Adipose tissue (tissue), 3 donors: ENCODE data around the gene IRAK2. TPM values are rescaled to one million over a fixed set of nuclear protein-coding genes. Genes with fewer than 3 reads are reported as not detected.

Experiments
- H3K27ac ChIP-seq: one replicate; pipeline ENCODE4 v1.5.1; 2013; ENCODE audit warnings: low read depth, low read length
- WGBS, 3 donors: extraction: QIAGEN DNeasy Blood & Tissue Kit; methylation state at CpG; one replicate each; pipeline ENCODE4 v1.1.7; 2013; 5-methylcytosine and 5-hydroxymethylcytosine counted together
- polyA plus RNA-seq, 3 donors: library from polyadenylated mRNA; stranded (reverse); fragments of 200-250 nt; gene quantifications; one replicate each; pipeline ENCODE4 v1.2.3, GENCODE V29; 2013
- donor health status: healthy with polysubstance abuse.
- donor health status: Bipolar disorder and iron deficiency.
- donor health status: healthy.

IRAK2 gene
- polyA plus RNA-seq, 3 donors = 0.67 to 10.4 (median 2.6) TPM

- 62 to 80% (median 62%) methylated on average over 12 of the region's 12 CpGs for WGBS, 3 donors
- H3K27ac ChIP-seq = no peak overlapping the region
These were observed 21.4 kb downstream of the IRAK2 start for GRCh38 chr3:10185804-10186762.

- H3K27ac ChIP-seq = no peak overlapping the region
- 64 to 87% (median 85%) methylated on average over 4 of the region's 4 CpGs for WGBS, 3 donors
These were observed 22.7 kb downstream of the IRAK2 start for GRCh38 chr3:10187290-10187876.

GRCh38 chr3:10187944-10188343 lies 23.2 kb downstream of the IRAK2 start:
- 95 to 99% (median 98%) methylated on average over 2 of the region's 2 CpGs for WGBS, 3 donors
- H3K27ac ChIP-seq = no peak overlapping the region

GRCh38 chr3:10188804-10189556 lies 24.3 kb downstream of the IRAK2 start:
- H3K27ac ChIP-seq = no peak overlapping the region
- WGBS, 3 donors = 66 to 86% (median 68%) methylated on average over 11 of the region's 11 CpGs

GRCh38 chr3:10189557-10190354 lies 25.0 kb downstream of the IRAK2 start:
- no peak overlapping the region for H3K27ac ChIP-seq
- 29 to 65% (median 31%) methylated on average over 7 of the region's 7 CpGs for WGBS, 3 donors

GRCh38 chr3:10192953-10193691 lies 28.4 kb downstream of the IRAK2 start:
- 69 to 90% (median 70%) methylated on average over 12 of the region's 12 CpGs for WGBS, 3 donors

GRCh38 chr3:10193692-10194327 lies 29.1 kb downstream of the IRAK2 start:
- H3K27ac ChIP-seq = no peak overlapping the region
- 77 to 86% (median 81%) methylated on average over 14 of the region's 14 CpGs for WGBS, 3 donors

More at GRCh38 chr3:10192953-10193691, 28.4 kb downstream of the IRAK2 start:
- no peak overlapping the region for H3K27ac ChIP-seq

- H3K27ac ChIP-seq = no peak overlapping the region
- 68% methylated on average over 11 of the region's 11 CpGs for WGBS, 3 donors
These were observed 29.8 kb downstream of the IRAK2 start for GRCh38 chr3:10194328-10195071.

GRCh38 chr3:10195366-10196089 lies 30.8 kb downstream of the IRAK2 start:
- WGBS, 3 donors = 76 to 84% (median 76%) methylated on average over 12 of the region's 12 CpGs

GRCh38 chr3:10196389-10197052 lies 31.8 kb downstream of the IRAK2 start:
- 51 to 74% (median 52%) methylated on average over 12 of the region's 12 CpGs for WGBS, 3 donors
- H3K27ac ChIP-seq = no peak overlapping the region

More at GRCh38 chr3:10195366-10196089, 30.8 kb downstream of the IRAK2 start:
- no peak overlapping the region for H3K27ac ChIP-seq

- WGBS, 3 donors = 78 to 79% (median 79%) methylated on average over 4 of the region's 4 CpGs
- no peak overlapping the region for H3K27ac ChIP-seq
These were observed 33.5 kb downstream of the IRAK2 start for GRCh38 chr3:10198226-10198625.

- 48 to 73% (median 48%) methylated on average over 12 of the region's 12 CpGs for WGBS, 3 donors
- no peak overlapping the region for H3K27ac ChIP-seq
These were observed 34.3 kb downstream of the IRAK2 start for GRCh38 chr3:10198761-10199649.

- 85 to 97% (median 94%) methylated on average over 2 of the region's 2 CpGs for WGBS, 3 donors
- H3K27ac ChIP-seq = no peak overlapping the region
These were observed 40.2 kb downstream of the IRAK2 start for GRCh38 chr3:10204921-10205320.

- 67 to 89% (median 76%) methylated on average over 7 of the region's 7 CpGs for WGBS, 3 donors
- H3K27ac ChIP-seq = peak overlapping the region; percentile 3
These were observed 40.9 kb downstream of the IRAK2 start for GRCh38 chr3:10205451-10206165.
